MCF 10A (cell line): Measurements from ENCODE around the gene CYREN. TPM values are rescaled to one million over a fixed set of nuclear protein-coding genes. Genes with fewer than 3 reads are reported as not detected.

Experiments
- BruUV-seq: library from RNA; stranded (reverse); fragments of 400-500 nt; replicated peaks from 2 replicates; lab custom pipeline; 2021; lab: Mats Ljungman, UMichigan
- CTCF ChIA-PET: fragments of 300-600 bp; sonication (Branson Sonifier 250); formaldehyde crosslinking; extraction: SDS; loops from one replicate; lab custom pipeline; 2021; ENCODE audit warnings: antibody characterized with exemption, inconsistent platforms; lab: Yijun Ruan, JAX
- POLR2A ChIA-PET: fragments of 300-600, 350-650 bp; sonication (Branson Sonifier 250); formaldehyde crosslinking; extraction: SDS; loops from one replicate; lab custom pipeline; 2020; ENCODE audit warnings: antibody characterized with exemption, inconsistent platforms; lab: Yijun Ruan, JAX
- DNase-seq: peaks from one replicate; pipeline ENCODE4 v3.0.0-alpha.2; 2018; ENCODE audit not compliant: unreplicated experiment
- H3K27ac Mint-ChIP-seq: one replicate; pipeline ENCODE4 v1.8.0; 2022; ENCODE audit warnings: mild to moderate bottlenecking, low read depth, mixed read lengths; ENCODE audit not compliant: unreplicated experiment
- H3K27me3 Mint-ChIP-seq: one replicate; pipeline ENCODE4 v1.8.0; 2022; ENCODE audit warnings: mixed read lengths; ENCODE audit not compliant: insufficient read depth, unreplicated experiment
- H3K36me3 Mint-ChIP-seq: one replicate; pipeline ENCODE4 v1.8.0; 2022; ENCODE audit warnings: mild to moderate bottlenecking, moderate library complexity, mixed read lengths; ENCODE audit not compliant: insufficient read depth, unreplicated experiment
- H3K4me1 Mint-ChIP-seq: one replicate; pipeline ENCODE4 v1.8.0; 2022; ENCODE audit warnings: mixed read lengths; ENCODE audit not compliant: insufficient read depth, unreplicated experiment
- H3K4me3 Mint-ChIP-seq: one replicate; pipeline ENCODE4 v1.8.0; 2022; ENCODE audit warnings: mild to moderate bottlenecking, moderate library complexity, mixed read lengths; ENCODE audit not compliant: unreplicated experiment
- H3K9me3 Mint-ChIP-seq: one replicate; pipeline ENCODE4 v1.8.0; 2022; ENCODE audit warnings: mixed read lengths; ENCODE audit not compliant: unreplicated experiment
- CTCF ChIP-seq: fragments of 200-600 bp; IDR thresholded peaks from one replicate; pipeline ENCODE4 v1.8.0; 2022; ENCODE audit warnings: antibody characterized with exemption, mild to moderate bottlenecking; ENCODE audit not compliant: unreplicated experiment
- intact Hi-C: fragments of 100-400 bp; cut with micrococcal nuclease; formaldehyde crosslinking; loops from 2 replicates; pipeline ENCODE4 v1.14.1; 2022
- total RNA-seq: library from RNA; stranded (reverse); gene quantifications from 2 replicates; pipeline ENCODE4 v1.2.3, GENCODE V29; 2022

The CYREN gene
- total RNA-seq, 1 experiment from 2014 or later: 66.0 TPM

DNA sequence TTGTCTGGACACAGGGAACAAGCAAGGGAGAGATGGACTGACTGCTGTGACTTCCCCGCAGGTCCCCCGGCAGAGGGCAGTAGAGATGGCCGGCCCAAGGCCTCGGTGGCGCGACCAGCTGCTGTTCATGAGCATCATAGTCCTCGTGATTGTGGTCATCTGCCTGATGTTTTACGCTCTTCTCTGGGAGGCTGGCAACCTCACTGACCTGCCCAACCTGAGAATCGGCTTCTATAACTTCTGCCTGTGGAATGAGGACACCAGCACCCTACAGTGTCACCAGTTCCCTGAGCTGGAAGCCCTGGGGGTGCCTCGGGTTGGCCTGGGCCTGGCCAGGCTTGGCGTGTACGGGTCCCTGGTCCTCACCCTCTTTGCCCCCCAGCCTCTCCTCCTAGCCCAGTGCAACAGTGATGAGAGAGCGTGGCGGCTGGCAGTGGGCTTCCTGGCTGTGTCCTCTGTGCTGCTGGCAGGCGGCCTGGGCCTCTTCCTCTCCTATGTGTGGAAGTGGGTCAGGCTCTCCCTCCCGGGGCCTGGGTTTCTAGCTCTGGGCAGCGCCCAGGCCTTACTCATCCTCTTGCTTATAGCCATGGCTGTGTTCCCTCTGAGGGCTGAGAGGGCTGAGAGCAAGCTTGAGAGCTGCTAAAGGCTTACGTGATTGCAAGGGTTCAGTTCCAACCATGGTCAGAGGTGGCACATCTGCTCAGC, 6.0 kb downstream of the CYREN start:
- Mint-ChIP-seq H3K36me3 (peaks cover 31% of the 10 kb centered on the region), H3K4me3 (no peak overlapping the region), H3K4me1 (peaks cover 25% of the 10 kb centered on the region), H3K9me3 (peaks cover 6% of the 10 kb centered on the region), H3K27me3 (no peaks in the 10 kb centered on the region), H3K27ac (no peak overlapping the region)
- ChIA-PET CTCF (interaction anchor here (1.2 kb wide), 1 partner anchor 177 kb away, joined by 5 read pairs; no protein-coding TSS in a partner anchor), POLR2A (interaction anchor here (0.9 to 3.2 kb wide), 5 partner anchors 8 to 178 kb away, joined by 3 to 11 read pairs (median 3); partner anchors contain the start of genes AGBL3 and TMEM140)
- BruUV-seq: no TSS peak
- DNase-seq: no peak
- no peak for TF ChIP-seq CTCF
- intact Hi-C loops: no loop called here

DNA sequence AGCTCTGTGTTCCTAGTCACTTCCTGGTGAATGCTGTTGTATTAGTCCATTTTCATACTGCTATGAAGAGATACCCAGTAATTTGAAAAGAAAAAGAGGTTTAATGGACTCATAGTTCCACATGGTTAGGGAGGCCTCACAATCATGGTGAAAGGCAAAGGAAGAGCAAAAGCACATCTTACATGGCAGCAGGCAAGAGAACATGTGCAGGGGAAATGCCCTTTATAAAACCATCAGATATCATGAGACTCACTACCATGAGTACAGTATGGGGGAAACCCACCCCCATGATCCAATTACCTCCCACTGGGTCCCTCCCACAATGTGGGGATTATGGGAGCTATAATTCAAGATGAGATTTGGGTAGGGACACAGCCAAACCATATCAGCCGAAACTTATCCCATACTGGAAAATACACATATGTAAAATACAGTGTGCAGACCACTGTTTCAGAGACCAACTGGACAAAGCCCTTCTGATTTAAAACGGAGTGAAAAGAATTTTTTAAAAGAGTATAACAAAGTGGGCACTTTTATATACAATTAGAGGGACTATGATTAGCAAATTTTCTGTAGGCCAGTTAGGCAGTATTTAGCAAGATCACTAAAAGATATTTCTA, 8.0 kb downstream of the CYREN start:
- DNase-seq: no peak
- no peak overlapping the region for H3K4me3 Mint-ChIP-seq
- H3K27me3 Mint-ChIP-seq: no peaks in the 10 kb centered on the region
- H3K36me3 Mint-ChIP-seq: peaks cover 19% of the 10 kb centered on the region
- H3K9me3 Mint-ChIP-seq: peaks cover 6% of the 10 kb centered on the region
- H3K27ac Mint-ChIP-seq: no peak overlapping the region
- POLR2A ChIA-PET: interaction anchor here (0.7 kb wide), 1 partner anchor 981 kb away, joined by 4 read pairs; no protein-coding TSS in a partner anchor
- intact Hi-C loops: no loop called here
- CTCF ChIA-PET: interaction anchor here (0.5 kb wide), 1 partner anchor 508 kb away, joined by 3 read pairs; no protein-coding TSS in a partner anchor
- no TSS peak for BruUV-seq
- H3K4me1 Mint-ChIP-seq: peaks cover 15% of the 10 kb centered on the region
- no peak for TF ChIP-seq CTCF

DNA sequence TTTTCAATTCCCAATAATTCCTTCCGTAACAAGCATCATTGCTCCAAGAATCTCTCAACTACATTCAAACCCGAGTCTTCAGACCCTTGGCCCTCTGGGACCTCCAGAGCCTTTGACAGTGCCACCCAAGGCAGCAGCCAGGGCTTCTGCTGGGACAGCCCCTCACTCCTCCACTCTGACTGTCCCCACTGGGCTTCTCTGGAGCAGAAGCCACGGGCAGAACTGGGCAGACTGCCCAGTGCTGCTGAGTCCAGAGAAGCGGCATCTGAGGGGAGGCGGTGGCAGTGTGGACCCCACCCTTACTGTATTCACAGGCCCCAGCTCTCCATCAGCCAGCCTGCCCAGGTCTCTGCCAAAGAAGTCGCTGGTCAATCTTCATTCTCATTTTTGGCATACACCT, 8.8 kb downstream of the CYREN start:
- H3K4me3 Mint-ChIP-seq: no peak overlapping the region
- no peak overlapping the region for H3K27ac Mint-ChIP-seq
- H3K36me3 Mint-ChIP-seq: peaks cover 11% of the 10 kb centered on the region
- peaks cover 11% of the 10 kb centered on the region for H3K4me1 Mint-ChIP-seq
- CTCF ChIA-PET: interaction anchor here (0.5 to 1.5 kb wide), 2 partner anchors 9 to 509 kb away, joined by 3 read pairs; partner anchors contain the start of gene CYREN
- intact Hi-C loops: no loop called here
- TF ChIP-seq CTCF: no peak
- DNase-seq: no peak
- no TSS peak for BruUV-seq
- POLR2A ChIA-PET: interaction anchor here (0.9 kb wide), 1 partner anchor 14 kb away, joined by 3 read pairs; the partner anchor contains the start of gene TMEM140
- H3K9me3 Mint-ChIP-seq: peaks cover 9% of the 10 kb centered on the region
- no peaks in the 10 kb centered on the region for H3K27me3 Mint-ChIP-seq
